H1 (cell line): Measurements from ENCODE around the gene DUOXA2. TPM values are rescaled to one million over a fixed set of nuclear protein-coding genes. Genes with fewer than 3 reads are reported as not detected.

ENCODE experiments used
- CTCF ChIA-PET: fragments of 300-600 bp; sonication (Branson Sonifier 250); formaldehyde crosslinking; loops from one replicate; lab custom pipeline; 2021; ENCODE audit not compliant: partially characterized antibody; lab: Charles Lee
- POLR2A ChIA-PET: fragments of 300-600 bp; sonication (Branson Sonifier 250); formaldehyde crosslinking; loops from one replicate; lab custom pipeline; 2021; ENCODE audit warnings: inconsistent platforms; ENCODE audit not compliant: partially characterized antibody; lab: Charles Lee
- DNase-seq, 2 experiments: peaks; one replicate each; pipeline versions ENCODE4 v3.0.0 to v3.0.0-alpha.2; 2010 to 2022; ENCODE audit warnings: low spot score in 2 of 2, low read depth in 1 of 2, mixed read lengths in 1 of 2
- FAIRE-seq: peaks from 2 replicates; lab custom pipeline; 2011; peaks lifted over from hg19 to GRCh38; lab: Jason Lieb, UNC
- H2AFZ ChIP-seq: 2 replicates; pipeline ENCODE4 v1.8.1; 2012; ENCODE audit warnings: low read length, inconsistent platforms
- H2AK5ac ChIP-seq: 2 replicates; pipeline ENCODE4 v1.6.1; 2013; ENCODE audit warnings: low read depth, low read length
- H2BK120ac ChIP-seq: replicated peaks from 2 replicates; pipeline ENCODE3; 2013; ENCODE audit warnings: low read depth, low read length, inconsistent platforms
- H2BK12ac ChIP-seq: 2 replicates; pipeline ENCODE4 v1.6.1; 2013; ENCODE audit warnings: low read depth, low read length
- H2BK15ac ChIP-seq: 2 replicates; pipeline ENCODE4 v1.6.1; 2013; ENCODE audit warnings: low read length
- H2BK20ac ChIP-seq: 2 replicates; pipeline ENCODE4 v1.6.1; 2013; ENCODE audit warnings: low read length
- H2BK5ac ChIP-seq: 2 replicates; pipeline ENCODE4 v1.6.1; 2013; ENCODE audit warnings: low read depth, low read length
- H3K14ac ChIP-seq: 2 replicates; pipeline ENCODE4 v1.6.1; 2013; ENCODE audit warnings: inconsistent platforms; ENCODE audit not compliant: insufficient read length
- H3K18ac ChIP-seq: 2 replicates; pipeline ENCODE4 v1.6.1; 2013; ENCODE audit warnings: low read length; ENCODE audit errors: extremely low read depth
- H3K23ac ChIP-seq: 2 replicates; pipeline ENCODE4 v1.6.1; 2013; ENCODE audit warnings: inconsistent platforms; ENCODE audit not compliant: insufficient read length
- H3K23me2 ChIP-seq: 2 replicates; pipeline ENCODE4 v1.6.1; 2013; ENCODE audit warnings: low read depth, low read length
- H3K27ac ChIP-seq: 2 replicates; pipeline ENCODE4 v1.6.1; 2011; ENCODE audit warnings: low read depth, low read length, inconsistent platforms
- H3K27me3 ChIP-seq, 4 experiments: replicated peaks in 1 of 4; 1 replicate in 1 of 4; 2 replicates in 3 of 4; pipeline versions ENCODE4 v1.6.1 to v1.8.1; 2011 to 2013; ENCODE audit warnings: low read length in 3 of 4, mild to moderate bottlenecking in 3 of 4, inconsistent platforms in 2 of 4, mixed read lengths in 2 of 4, moderate library complexity in 1 of 4; ENCODE audit not compliant: control insufficient read depth in 3 of 4, insufficient read depth in 3 of 4; ENCODE audit errors: extremely low read depth in 1 of 4
- H3K36me3 ChIP-seq, 4 experiments: 2 replicates each; pipeline versions ENCODE4 v1.6.1 to v1.8.1; 2011 to 2013; ENCODE audit warnings: mild to moderate bottlenecking in 4 of 4, low read length in 3 of 4, moderate library complexity in 2 of 4, control low read depth in 1 of 4, inconsistent platforms in 1 of 4; ENCODE audit not compliant: insufficient read depth in 4 of 4, control insufficient read depth in 2 of 4
- H3K4ac ChIP-seq: replicated peaks from 2 replicates; pipeline ENCODE3; 2013; ENCODE audit warnings: low read length, low read depth, mixed read lengths, inconsistent platforms; ENCODE audit not compliant: insufficient read length
- H3K4me1 ChIP-seq, 4 experiments: replicated peaks in 1 of 4; 1 replicate in 1 of 4; 2 replicates in 3 of 4; pipeline versions ENCODE4 v1.6.1 to v1.8.1; 2011 to 2013; ENCODE audit warnings: low read length in 3 of 4, inconsistent platforms in 2 of 4, mixed read lengths in 1 of 4; ENCODE audit not compliant: insufficient read depth in 4 of 4, control insufficient read depth in 3 of 4
- H3K4me2 ChIP-seq, 2 experiments: 2 replicates each; pipeline versions ENCODE4 v1.6.1 to v1.8.1; 2011 to 2013; ENCODE audit warnings: low read depth in 2 of 2, low read length in 2 of 2, control low read depth in 1 of 2, inconsistent platforms in 1 of 2, mild to moderate bottlenecking in 1 of 2; ENCODE audit not compliant: insufficient read depth in 1 of 2
- H3K4me3 ChIP-seq, 4 experiments: fragments of 200-600, 300-600 bp in 1 of 4; sonication (generic), shearing (Covaris generic), sonication (Bioruptor Twin) in 1 of 4; 2 replicates each; pipeline versions ENCODE4 v1.5.1 to v1.8.1; 2011 to 2016; ENCODE audit warnings: low read length in 4 of 4, low read depth in 3 of 4, control low read depth in 2 of 4, inconsistent platforms in 2 of 4, mild to moderate bottlenecking in 2 of 4, mixed read lengths in 1 of 4, moderate library complexity in 1 of 4; ENCODE audit not compliant: insufficient read depth in 2 of 4; ENCODE audit errors: extremely low read depth in 1 of 4
- H3K56ac ChIP-seq: replicated peaks from 2 replicates; pipeline ENCODE3; 2013; ENCODE audit warnings: low read depth, mild to moderate bottlenecking, mixed read lengths, low read length, inconsistent platforms; ENCODE audit not compliant: insufficient read length
- H3K79me1 ChIP-seq: 2 replicates; pipeline ENCODE4 v1.6.1; 2013; ENCODE audit warnings: low read depth, low read length, control low read depth
- H3K79me2 ChIP-seq, 2 experiments: 2 replicates each; pipeline versions ENCODE4 v1.6.1 to v1.8.1; 2012 to 2013; ENCODE audit warnings: low read length in 2 of 2, mild to moderate bottlenecking in 2 of 2, inconsistent platforms in 1 of 2; ENCODE audit not compliant: insufficient read depth in 2 of 2, control insufficient read depth in 1 of 2
- H3K9ac ChIP-seq, 4 experiments: replicated peaks in 1 of 4; 1 replicate in 1 of 4; 2 replicates in 3 of 4; pipeline versions ENCODE4 v1.6.1 to v1.8.1; 2011 to 2013; ENCODE audit warnings: low read depth in 3 of 4, low read length in 3 of 4, control low read depth in 2 of 4, mild to moderate bottlenecking in 2 of 4, moderate library complexity in 2 of 4, inconsistent platforms in 1 of 4; ENCODE audit errors: extremely low read depth in 1 of 4
- H3K9me3 ChIP-seq, 2 experiments: 2 replicates each; pipeline versions ENCODE4 v1.6.1 to v1.8.1; 2012 to 2013; ENCODE audit warnings: mild to moderate bottlenecking in 2 of 2, moderate library complexity in 2 of 2, control low read depth in 1 of 2, inconsistent platforms in 1 of 2, low read depth in 1 of 2, low read length in 1 of 2, mixed read lengths in 1 of 2; ENCODE audit not compliant: insufficient read depth in 2 of 2
- H4K20me1 ChIP-seq, 2 experiments: replicated peaks in 1 of 2; 2 replicates each; pipeline versions ENCODE3 to v1.8.1; 2011 to 2013; ENCODE audit warnings: inconsistent platforms in 2 of 2, low read length in 2 of 2, mild to moderate bottlenecking in 1 of 2; ENCODE audit not compliant: insufficient read depth in 2 of 2, control insufficient read depth in 1 of 2
- H4K5ac ChIP-seq: 2 replicates; pipeline ENCODE4 v1.6.1; 2013; ENCODE audit warnings: low read length, low read depth, mixed read lengths, inconsistent platforms; ENCODE audit not compliant: insufficient read length
- H4K8ac ChIP-seq: 2 replicates; pipeline ENCODE4 v1.8.0; 2013; ENCODE audit warnings: mild to moderate bottlenecking, moderate library complexity, low read length, inconsistent platforms; ENCODE audit not compliant: insufficient read depth; ENCODE audit errors: extremely low read depth
- H4K91ac ChIP-seq: replicated peaks from 2 replicates; pipeline ENCODE3; 2013; ENCODE audit warnings: low read length, mixed read lengths, inconsistent platforms; ENCODE audit not compliant: insufficient read length
- ATF2 ChIP-seq: IDR thresholded peaks from 2 replicates; pipeline ENCODE4 v1.6.1; 2012; ENCODE audit warnings: low read length, inconsistent platforms
- ATF3 ChIP-seq: IDR thresholded peaks from 2 replicates; pipeline ENCODE4 v1.6.1; 2011; ENCODE audit warnings: low read depth, mild to moderate bottlenecking, low read length; ENCODE audit not compliant: insufficient read depth
- CHD1 ChIP-seq: IDR thresholded peaks from 2 replicates; pipeline ENCODE4 v1.6.1; 2012; ENCODE audit warnings: low read depth, low read length, improper control_type of control experiment
- PHF8 ChIP-seq: fragments of 200-600 bp; sonication (generic); conservative IDR thresholded peaks from 2 replicates; pipeline ENCODE4 v1.7.1; 2012; ENCODE audit warnings: low read depth, mild to moderate bottlenecking, inconsistent platforms, low read length, moderate library complexity
- SIX5 ChIP-seq: IDR thresholded peaks from 2 replicates; pipeline ENCODE4 v1.6.1; 2011; ENCODE audit warnings: mild to moderate bottlenecking, low read depth, low read length
- SP1 ChIP-seq: IDR thresholded peaks from 2 replicates; pipeline ENCODE4 v1.6.1; 2011; ENCODE audit warnings: low read depth, low read length
- TAF1 ChIP-seq: IDR thresholded peaks from 2 replicates; pipeline ENCODE4 v1.6.1; 2011; ENCODE audit warnings: mild to moderate bottlenecking, low read depth, low read length
- WGBS, 2 experiments: shearing (Covaris generic) in 1 of 2; methylation state at CpG; one replicate each; pipeline versions ENCODE4 v1.1.6 to v1.1.7; 2013 to 2015; ENCODE audit warnings: low lambda C conversion rate in 2 of 2, mixed read lengths in 2 of 2, inconsistent platforms in 1 of 2, low coverage in 1 of 2, missing lambda C conversion rate in 1 of 2; ENCODE audit not compliant: insufficient replicate concordance in 2 of 2, insufficient coverage in 1 of 2, insufficient read length in 1 of 2; ENCODE audit errors: extremely low coverage in 1 of 2, missing lambda C conversion rate in 1 of 2; 5-methylcytosine and 5-hydroxymethylcytosine counted together
- polyA plus RNA-seq, 7 experiments: library from polyadenylated mRNA; depleted of rRNA in 3 of 7; stranded (reverse) in 5 of 7; unstranded in 2 of 7; fragments of >200 nt in 5 of 7; fragments of 200-250 nt in 2 of 7; gene quantifications; 1 replicate in 5 of 7; 2 replicates in 1 of 7; 4 replicates in 1 of 7; pipeline versions ENCODE4 v1.2.1 to v1.2.3, GENCODE V29; 2011 to 2013; ENCODE audit warnings: missing spikeins in 2 of 7, mixed read lengths in 2 of 7
- total RNA-seq: library from RNA; stranded (reverse); fragmentation: NEBNext Ultra II Directional; extraction: Animal tissue kit (Norgen Biotek cat#: 25700); gene quantifications from 2 replicates; pipeline ENCODE4 v1.2.1, GENCODE V29; 2021

Gene DUOXA2
- total and polyA plus RNA-seq, 2 of the 8 experiments (the other 6 are each of a cell fraction or from before 2014, with no cell fraction given): 0.05 TPM; not detected in 1

GRCh38 chr15:45150481-45150880 lies 36.4 kb downstream of the DUOXA2 start:
- H4K8ac ChIP-seq: no peak overlapping the region
- no peak overlapping the region for H3K4ac ChIP-seq
- H2AK5ac ChIP-seq: no peak overlapping the region
- no peak overlapping the region for H3K23ac ChIP-seq
- CTCF ChIA-PET: interaction anchor here (1.0 to 3.4 kb wide), 5 partner anchors 12 to 55 kb away, joined by 3 to 27 read pairs (median 6); no protein-coding TSS in a partner anchor
- no peak overlapping the region for H2BK20ac ChIP-seq
- no peak overlapping the region for H3K27ac ChIP-seq
- no peak overlapping the region for H4K91ac ChIP-seq
- FAIRE-seq: no peak
- H3K36me3 ChIP-seq: no peaks in the 10 kb centered on the region
- no peak overlapping the region for H2BK120ac ChIP-seq
- TF ChIP-seq CHD1 (no peak), PHF8 (no peak), ATF3 (no peak), SP1 (no peak), TAF1 (no peak), SIX5 (no peak), ATF2 (no peak)
- no peak overlapping the region for H3K4me2 ChIP-seq
- no peak overlapping the region for H2AFZ ChIP-seq
- H3K79me2 ChIP-seq: no peaks in the 10 kb centered on the region
- no peak for DNase-seq
- H3K14ac ChIP-seq: no peak overlapping the region
- no peak overlapping the region for H3K4me3 ChIP-seq
- H4K5ac ChIP-seq: no peak overlapping the region
- no peak overlapping the region for H2BK15ac ChIP-seq
- no peak overlapping the region for H3K56ac ChIP-seq
- no peaks in the 10 kb centered on the region for H3K9me3 ChIP-seq
- H3K27me3 ChIP-seq: peaks cover 0 to 2% (median 0%) of the 10 kb centered on the region in 4 experiments; a peak in 2 of 7 replicates
- no peak overlapping the region for H2BK5ac ChIP-seq
- 84% methylated on average over 6 of the region's 6 CpGs; no CpG with 5 or more reads in 1 of the 2 experiments for WGBS, 2 experiments
- H3K18ac ChIP-seq: no peak overlapping the region
- no peaks in the 10 kb centered on the region for H4K20me1 ChIP-seq
- POLR2A ChIA-PET: interaction anchor here (1.1 to 1.6 kb wide), 5 partner anchors 8 to 36 kb away, joined by 3 to 6 read pairs (median 3); no protein-coding TSS in a partner anchor
- no peak overlapping the region for H3K9ac ChIP-seq
- no peaks in the 10 kb centered on the region for H3K79me1 ChIP-seq
- no peak overlapping the region for H2BK12ac ChIP-seq
- no peaks in the 10 kb centered on the region; a peak in 1 of 7 replicates for H3K4me1 ChIP-seq
- H3K23me2 ChIP-seq: no peaks in the 10 kb centered on the region
